Testis (tissue), 3 donors: ENCODE results near the gene NES. TPM values are rescaled to one million over a fixed set of nuclear protein-coding genes. Genes with fewer than 3 reads are reported as not detected.

Source experiments
- DNase-seq: peaks from one replicate; pipeline ENCODE4 v3.0.0-alpha.2; 2019
- H3K27ac ChIP-seq, 2 donors: fragments of 200-600 bp; sonication (generic); one replicate each; pipeline ENCODE4 v1.5.1; 2019
- H3K27me3 ChIP-seq: fragments of 200-600 bp; sonication (generic); one replicate; pipeline ENCODE4 v1.5.1; 2019
- H3K36me3 ChIP-seq: fragments of 200-600 bp; sonication (generic); one replicate; pipeline ENCODE4 v1.5.1; 2017; ENCODE audit warnings: low read depth; ENCODE audit errors: missing control alignments
- H3K4me1 ChIP-seq: fragments of 200-600 bp; sonication (generic); one replicate; pipeline ENCODE4 v1.5.1; 2019
- H3K4me3 ChIP-seq, 2 donors: fragments of 200-600 bp; sonication (generic); one replicate each; pipeline ENCODE4 v1.5.1; 2017 to 2019
- H3K9me3 ChIP-seq: fragments of 200-600 bp; sonication (generic); one replicate; pipeline ENCODE4 v1.5.1; 2017
- CTCF ChIP-seq, 3 experiments: fragments of 450-650 bp in 2 of 3; fragments of 200-600 bp in 1 of 3; sonication (generic) in 1 of 3; IDR thresholded peaks; one replicate each; pipeline ENCODE4 v1.5.1; 2016 to 2019; ENCODE audit warnings: antibody characterized with exemption in 3 of 3, mild to moderate bottlenecking in 2 of 3, moderate library complexity in 1 of 3
- POLR2A ChIP-seq: fragments of 450-650 bp; IDR thresholded peaks from one replicate; pipeline ENCODE4 v1.6.1; 2017; ENCODE audit warnings: antibody characterized with exemption, mild to moderate bottlenecking, moderate library complexity
- WGBS, 2 donors: methylation state at CpG; one replicate each; pipeline ENCODE4 v1.1.5; 2018; 5-methylcytosine and 5-hydroxymethylcytosine counted together
- intact Hi-C: fragments of 100-400 bp; cut with DNase I; formaldehyde crosslinking; loops from one replicate; pipeline ENCODE4 v1.15.1; 2023; ENCODE audit warnings: low total_unique reads
- polyA plus RNA-seq: library from polyadenylated mRNA; stranded (reverse); fragments of 350-450 nt; fragmentation: Illumina TruSeq; extraction: RNeasy Lipid Tissue Mini Kit (QIAGEN cat#74804); gene quantifications from one replicate; pipeline ENCODE4 v1.2.3, GENCODE V29; 2014; ENCODE audit warnings: low read depth, low replicate concordance; ENCODE audit not compliant: insufficient read depth
- total RNA-seq, 2 donors: library from RNA; depleted of rRNA; stranded (reverse); fragments of >200 nt; gene quantifications; one replicate each; pipeline ENCODE4 v1.2.3, GENCODE V29; 2016

NES gene
- total and polyA plus RNA-seq, 3 donors from 2014 or later = 17.6 to 27.7 (median 20.7) TPM

GRCh38 chr1:156704166-156704711 lies 27.0 kb upstream of the NES start:
- H3K36me3 ChIP-seq = no peaks in the 10 kb centered on the region
- H3K9me3 ChIP-seq = no peaks in the 10 kb centered on the region
- H3K27ac ChIP-seq = no peak overlapping the region
- peaks cover 32% of the 10 kb centered on the region for H3K4me1 ChIP-seq
- TF ChIP-seq CTCF (IDR thresholded peaks at IDR 0.05) (no peak), POLR2A (no peak)
- intact Hi-C loops = no loop called here
- WGBS, 2 donors = 41 to 51% methylated on average over 6 to 10 of the region's 10 CpGs
- DNase-seq = no peak
- H3K4me3 ChIP-seq = no peak overlapping the region
- H3K27me3 ChIP-seq = no peaks in the 10 kb centered on the region

GRCh38 chr1:156703741-156704140 lies 26.5 kb upstream of the NES start:
- no peaks in the 10 kb centered on the region for H3K27me3 ChIP-seq
- 65 to 73% methylated on average over 4 of the region's 4 CpGs for WGBS, 2 donors
- peaks cover 32% of the 10 kb centered on the region for H3K4me1 ChIP-seq
- no peaks in the 10 kb centered on the region for H3K36me3 ChIP-seq
- H3K9me3 ChIP-seq = no peaks in the 10 kb centered on the region
- no peak overlapping the region for H3K27ac ChIP-seq
- DNase-seq = no peak
- intact Hi-C loops = no loop called here
- H3K4me3 ChIP-seq = no peak overlapping the region
- TF ChIP-seq CTCF (IDR thresholded peaks at IDR 0.05) (no peak), POLR2A (no peak)

- WGBS, 2 donors = 89 to 98% methylated on average over 4 of the region's 4 CpGs
- intact Hi-C loops = no loop called here
- Histone ChIP-seq H3K4me3 (no peak overlapping the region), H3K36me3 (no peaks in the 10 kb centered on the region), H3K9me3 (no peaks in the 10 kb centered on the region), H3K4me1 (peaks cover 32% of the 10 kb centered on the region), H3K27ac (no peak overlapping the region), H3K27me3 (no peaks in the 10 kb centered on the region)
- DNase-seq = no peak
- no peak for TF ChIP-seq POLR2A
- TF ChIP-seq CTCF (IDR thresholded peaks at IDR 0.05) = no peak
Observed at GRCh38 chr1:156703336-156703735, 26.1 kb upstream of the NES start.

GRCh38 chr1:156700736-156701531 lies 23.7 kb upstream of the NES start:
- DNase-seq = no peak
- Histone ChIP-seq H3K27ac (no peak overlapping the region), H3K9me3 (no peaks in the 10 kb centered on the region), H3K4me1 (peaks cover 15% of the 10 kb centered on the region), H3K36me3 (no peaks in the 10 kb centered on the region), H3K4me3 (no peak overlapping the region), H3K27me3 (no peaks in the 10 kb centered on the region)
- intact Hi-C loops = no loop called here
- 79 to 87% methylated on average over 4 to 8 of the region's 8 CpGs for WGBS, 2 donors
- no peak for TF ChIP-seq CTCF (IDR thresholded peaks at IDR 0.05)

- Histone ChIP-seq H3K9me3 (no peaks in the 10 kb centered on the region), H3K36me3 (no peaks in the 10 kb centered on the region), H3K27ac (no peak overlapping the region), H3K27me3 (no peaks in the 10 kb centered on the region), H3K4me3 (no peak overlapping the region), H3K4me1 (no peaks in the 10 kb centered on the region)
- intact Hi-C loops = no loop called here
- no peak for TF ChIP-seq CTCF (IDR thresholded peaks at IDR 0.05)
- no peak for TF ChIP-seq POLR2A
- 26 to 43% methylated on average over 1 of the region's 1 CpG for WGBS, 2 donors
- no peak for DNase-seq
Observed at GRCh38 chr1:156698995-156699394, 21.8 kb upstream of the NES start.
